ENCODE results near the gene EMP1. TPM values are rescaled to one million over a fixed set of nuclear protein-coding genes. Genes with fewer than 3 reads are reported as not detected.

The EMP1 gene
- total RNA-seq, 3 donors from 2014 or later: 245 to 680 (median 667) TPM

GRCh38 chr12:13198241-13198640, 1.7 kb downstream of the EMP1 start:
- no peak for TF ChIP-seq CTCF (IDR thresholded peaks at IDR 0.05)
- Histone ChIP-seq H3K9me3 (no peaks in the 10 kb centered on the region), H3K4me3 (no peak overlapping the region), H3K36me3 (ENCODE audit: low read depth) (no peaks in the 10 kb centered on the region), H3K4me1 (ENCODE audit: low read depth) (peaks cover 22% of the 10 kb centered on the region)
- no peak for ATAC-seq
- intact Hi-C loops (cut with DNase I, micrococcal nuclease): loop anchor here in 1 of 2 donors (5.0 kb wide), 1 partner anchor 96 kb away; the partner anchor contains the start of gene GSG1
- DNase-seq: no peak

GRCh38 chr12:13198876-13199275, 2.4 kb downstream of the EMP1 start:
- intact Hi-C loops (cut with DNase I, micrococcal nuclease): loop anchor here in 1 of 2 donors (5.0 kb wide), 1 partner anchor 97 kb away; the partner anchor contains the start of gene GSG1
- Histone ChIP-seq H3K36me3 (ENCODE audit: low read depth) (no peaks in the 10 kb centered on the region), H3K4me1 (ENCODE audit: low read depth) (peaks cover 22% of the 10 kb centered on the region), H3K9me3 (no peaks in the 10 kb centered on the region), H3K4me3 (no peak overlapping the region)
- no peak for TF ChIP-seq CTCF (IDR thresholded peaks at IDR 0.05)
- no peak for ATAC-seq
- no peak for DNase-seq

- ATAC-seq (no peak), DNase-seq (no peak)
- Histone ChIP-seq H3K36me3 (ENCODE audit: low read depth) (no peaks in the 10 kb centered on the region), H3K4me3 (no peak overlapping the region), H3K4me1 (ENCODE audit: low read depth) (peaks cover 22% of the 10 kb centered on the region), H3K9me3 (no peaks in the 10 kb centered on the region)
- no peak for TF ChIP-seq CTCF (IDR thresholded peaks at IDR 0.05)
- intact Hi-C loops (cut with DNase I, micrococcal nuclease): loop anchor here in 1 of 2 donors (5.0 kb wide), 1 partner anchor 97 kb away; the partner anchor contains the start of gene GSG1
Measured at GRCh38 chr12:13199592-13199991, 3.1 kb downstream of the EMP1 start.

GRCh38 chr12:13200841-13201240, 4.3 kb downstream of the EMP1 start:
- DNase-seq: no peak
- intact Hi-C loops (cut with DNase I, micrococcal nuclease): loop anchor here in 1 of 2 donors (10.0 kb wide), 1 partner anchor 106 kb away; no protein-coding TSS in a partner anchor
- no peaks in the 10 kb centered on the region for H3K36me3 ChIP-seq (ENCODE audit: low read depth)
- no peak overlapping the region for H3K4me3 ChIP-seq
- H3K4me1 ChIP-seq (ENCODE audit: low read depth): peaks cover 14% of the 10 kb centered on the region
- H3K9me3 ChIP-seq: no peaks in the 10 kb centered on the region
- no peak for TF ChIP-seq CTCF (IDR thresholded peaks at IDR 0.05)
- ATAC-seq: no peak

- intact Hi-C loops (cut with DNase I, micrococcal nuclease): loop anchor here in 1 of 2 donors (10.0 kb wide), 1 partner anchor 108 kb away; no protein-coding TSS in a partner anchor
- H3K4me3 ChIP-seq: no peak overlapping the region
- TF ChIP-seq CTCF (IDR thresholded peaks at IDR 0.05): no peak
- H3K36me3 ChIP-seq (ENCODE audit: low read depth): no peaks in the 10 kb centered on the region
- DNase-seq: peak in 1 of 3 donors; percentile 53
- no peaks in the 10 kb centered on the region for H3K9me3 ChIP-seq
- peak; percentile 40 for ATAC-seq
- H3K4me1 ChIP-seq (ENCODE audit: low read depth): peaks cover 3% of the 10 kb centered on the region
Measured at GRCh38 chr12:13203034-13203922, 6.8 kb downstream of the EMP1 start.

Measured in mucosa of descending colon (tissue), 3 donors.